Duodenal mucosa (tissue), 2 donors: Measurements from ENCODE around the gene DNAH17.

Experiments used
- H3K27ac ChIP-seq: one replicate; pipeline ENCODE4 v1.7.0; 2013; ENCODE audit warnings: low read depth, low read length
- H3K27me3 ChIP-seq, 2 donors: one replicate each; pipeline ENCODE4 v1.7.0; 2013; ENCODE audit warnings: low read length in 2 of 2, control low read depth in 1 of 2; ENCODE audit not compliant: insufficient read depth in 2 of 2, control insufficient read depth in 1 of 2
- H3K36me3 ChIP-seq, 2 donors: one replicate each; pipeline ENCODE4 v1.7.0; 2013; ENCODE audit warnings: low read length in 2 of 2, control low read depth in 1 of 2; ENCODE audit not compliant: insufficient read depth in 2 of 2, control insufficient read depth in 1 of 2
- H3K4me1 ChIP-seq, 2 donors: one replicate each; pipeline ENCODE4 v1.7.0; 2013; ENCODE audit warnings: low read length in 2 of 2, control low read depth in 1 of 2; ENCODE audit not compliant: insufficient read depth in 2 of 2, control insufficient read depth in 1 of 2
- H3K4me3 ChIP-seq, 2 donors: one replicate each; pipeline ENCODE4 v1.7.0; 2013; ENCODE audit warnings: low read length in 2 of 2, low read depth in 1 of 2
- H3K9ac ChIP-seq, 2 donors: one replicate each; pipeline ENCODE4 v1.7.0; 2013; ENCODE audit warnings: low read length in 2 of 2, low read depth in 1 of 2
- H3K9me3 ChIP-seq, 2 donors: one replicate each; pipeline ENCODE4 v1.7.0; 2013; ENCODE audit warnings: low read length in 2 of 2, control low read depth in 1 of 2; ENCODE audit not compliant: control insufficient read depth in 1 of 2

The DNAH17 gene

GRCh38 chr17:78458736-78459335 is 118.4 kb downstream of the DNAH17 start:
- H3K9ac ChIP-seq = no peak overlapping the region
- H3K27ac ChIP-seq = no peak overlapping the region
- no peaks in the 10 kb centered on the region for H3K9me3 ChIP-seq
- H3K4me1 ChIP-seq = no peaks in the 10 kb centered on the region
- no peaks in the 10 kb centered on the region for H3K36me3 ChIP-seq
- H3K27me3 ChIP-seq = peaks cover 0 to 6% of the 10 kb centered on the region in 2 donors
- H3K4me3 ChIP-seq = no peak overlapping the region

DNA sequence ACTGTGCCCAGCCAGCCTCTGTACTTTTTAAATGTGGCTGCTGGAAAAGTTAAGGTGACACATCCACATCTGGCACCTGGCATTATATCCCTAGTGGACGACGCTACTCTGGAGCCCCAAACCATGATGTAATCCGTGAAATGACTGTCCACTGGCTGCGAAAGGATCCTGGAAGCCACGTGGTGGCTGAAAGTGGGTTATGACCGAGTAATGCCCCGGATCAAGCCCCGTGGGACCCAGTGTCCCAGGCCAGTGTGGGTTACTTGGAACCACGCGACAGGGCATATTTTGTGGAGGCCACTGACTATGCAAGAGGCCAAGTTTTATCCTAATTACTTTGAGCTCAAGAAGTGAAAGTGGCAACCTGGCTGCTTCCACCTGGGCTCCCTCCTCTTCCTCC is 119.1 kb downstream of the DNAH17 start:
- Histone ChIP-seq H3K27ac (no peak overlapping the region), H3K9me3 (no peaks in the 10 kb centered on the region), H3K36me3 (no peaks in the 10 kb centered on the region), H3K9ac (no peak overlapping the region), H3K27me3 (peaks cover 0 to 6% of the 10 kb centered on the region in 2 donors), H3K4me1 (no peaks in the 10 kb centered on the region), H3K4me3 (no peak overlapping the region)

DNA sequence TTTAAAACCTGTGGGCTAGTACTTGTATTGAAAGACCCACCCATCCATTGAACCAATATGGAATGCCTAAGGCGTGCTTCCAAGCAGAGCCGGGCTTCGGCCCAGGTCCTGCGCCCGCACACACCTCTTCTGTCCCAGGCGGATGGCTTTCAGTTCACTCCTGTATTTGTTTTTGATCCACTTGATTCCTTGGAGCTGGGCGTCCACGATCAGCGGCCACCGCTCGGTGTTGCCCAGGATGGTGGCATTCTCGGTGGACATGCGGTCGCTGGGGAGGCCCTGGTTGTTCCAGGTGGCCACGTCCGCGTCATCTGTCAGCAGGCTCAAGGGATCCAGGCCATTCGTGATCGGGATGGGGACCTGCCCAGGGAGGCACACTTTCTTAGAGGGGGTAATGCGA is 122.8 kb downstream of the DNAH17 start:
- H3K27me3 ChIP-seq = peaks cover 0 to 6% of the 10 kb centered on the region in 2 donors
- no peaks in the 10 kb centered on the region for H3K4me1 ChIP-seq
- H3K9me3 ChIP-seq = no peaks in the 10 kb centered on the region
- H3K4me3 ChIP-seq = no peak overlapping the region
- H3K9ac ChIP-seq = no peak overlapping the region
- H3K36me3 ChIP-seq = no peaks in the 10 kb centered on the region
- no peak overlapping the region for H3K27ac ChIP-seq

GRCh38 chr17:78451753-78452152 is 125.4 kb downstream of the DNAH17 start:
- H3K27ac ChIP-seq = no peak overlapping the region
- no peak overlapping the region for H3K9ac ChIP-seq
- no peaks in the 10 kb centered on the region for H3K4me1 ChIP-seq
- H3K36me3 ChIP-seq = no peaks in the 10 kb centered on the region
- peaks cover 0 to 6% of the 10 kb centered on the region in 2 donors for H3K27me3 ChIP-seq
- H3K4me3 ChIP-seq = no peak overlapping the region
- H3K9me3 ChIP-seq = no peaks in the 10 kb centered on the region

GRCh38 chr17:78450696-78451345 is 126.4 kb downstream of the DNAH17 start:
- no peaks in the 10 kb centered on the region for H3K27me3 ChIP-seq
- H3K36me3 ChIP-seq = no peaks in the 10 kb centered on the region
- no peaks in the 10 kb centered on the region for H3K4me1 ChIP-seq
- H3K9me3 ChIP-seq = no peaks in the 10 kb centered on the region
- no peak overlapping the region for H3K9ac ChIP-seq
- H3K27ac ChIP-seq = no peak overlapping the region
- no peak overlapping the region for H3K4me3 ChIP-seq

- no peaks in the 10 kb centered on the region for H3K9me3 ChIP-seq
- H3K27me3 ChIP-seq = no peaks in the 10 kb centered on the region
- H3K36me3 ChIP-seq = no peaks in the 10 kb centered on the region
- H3K4me1 ChIP-seq = no peaks in the 10 kb centered on the region
- H3K27ac ChIP-seq = no peak overlapping the region
- H3K4me3 ChIP-seq = no peak overlapping the region
- no peak overlapping the region for H3K9ac ChIP-seq
These were observed 127.1 kb downstream of the DNAH17 start for GRCh38 chr17:78449983-78450595.

DNA sequence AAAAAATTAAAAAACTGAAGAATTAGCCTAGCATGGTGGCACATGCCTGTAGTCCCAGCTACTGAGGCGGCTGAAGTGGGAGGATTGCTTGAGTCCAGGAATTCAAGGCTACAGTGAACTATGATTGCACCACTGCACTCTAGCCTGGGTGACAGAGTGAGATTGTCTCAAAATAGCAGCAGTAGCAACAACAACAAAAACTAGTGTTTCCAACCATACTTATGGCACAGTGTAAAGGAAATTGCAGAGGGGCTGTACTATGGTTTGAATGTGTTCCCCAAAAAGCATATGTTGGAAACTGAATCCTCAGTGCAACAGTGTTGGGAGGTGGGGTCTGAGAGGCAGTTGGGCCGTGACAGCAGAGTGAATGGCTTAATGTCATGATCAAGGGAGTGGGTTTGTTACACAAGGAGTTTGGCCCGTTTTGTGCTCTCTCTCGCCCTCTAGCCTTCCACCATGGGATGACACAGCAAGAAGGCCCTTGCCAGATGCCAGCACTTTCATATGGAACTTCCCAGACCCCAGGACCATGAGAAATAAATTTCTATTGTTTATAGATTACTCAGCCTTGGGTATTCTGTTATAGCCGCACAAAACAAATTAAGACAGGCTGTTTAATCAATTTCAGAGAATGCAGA is 128.7 kb downstream of the DNAH17 start:
- no peaks in the 10 kb centered on the region for H3K4me1 ChIP-seq

DNA sequence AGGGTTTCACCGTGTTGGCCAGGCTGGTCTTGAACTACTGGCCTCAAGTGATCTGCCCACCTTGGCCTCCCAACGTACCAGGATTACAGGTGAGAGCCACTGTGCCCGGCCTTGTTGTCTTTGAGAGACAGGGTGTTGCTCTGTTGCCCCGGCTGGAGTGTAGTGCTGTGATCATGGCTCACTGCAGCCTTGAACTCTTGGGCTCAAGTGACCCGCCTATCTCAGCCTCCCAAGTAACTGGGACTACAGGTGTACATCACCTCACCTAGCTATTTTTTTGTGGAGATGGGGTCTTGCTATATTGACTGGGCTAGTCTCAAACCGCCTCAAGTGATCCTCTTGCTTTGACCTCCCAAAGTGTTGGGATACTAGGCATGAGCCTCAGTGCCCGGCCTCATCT is 130.4 kb downstream of the DNAH17 start:
- H3K4me1 ChIP-seq = no peaks in the 10 kb centered on the region
- no peak overlapping the region for H3K9ac ChIP-seq
- H3K27me3 ChIP-seq = no peaks in the 10 kb centered on the region
- no peak overlapping the region for H3K27ac ChIP-seq
- H3K9me3 ChIP-seq = no peaks in the 10 kb centered on the region
- no peak overlapping the region for H3K4me3 ChIP-seq
- H3K36me3 ChIP-seq = no peaks in the 10 kb centered on the region

More for the DNA sequence above, 128.7 kb downstream of the DNAH17 start:
- H3K9ac ChIP-seq = no peak overlapping the region
- H3K27ac ChIP-seq = no peak overlapping the region
- H3K36me3 ChIP-seq = no peaks in the 10 kb centered on the region
- H3K4me3 ChIP-seq = no peak overlapping the region
- H3K27me3 ChIP-seq = no peaks in the 10 kb centered on the region
- no peaks in the 10 kb centered on the region for H3K9me3 ChIP-seq

- no peak overlapping the region for H3K27ac ChIP-seq
- no peaks in the 10 kb centered on the region for H3K9me3 ChIP-seq
- H3K27me3 ChIP-seq = no peaks in the 10 kb centered on the region
- no peak overlapping the region for H3K4me3 ChIP-seq
- H3K9ac ChIP-seq = no peak overlapping the region
- H3K36me3 ChIP-seq = no peaks in the 10 kb centered on the region
- H3K4me1 ChIP-seq = no peaks in the 10 kb centered on the region
These were observed 132.8 kb downstream of the DNAH17 start for GRCh38 chr17:78444392-78444791.

DNA sequence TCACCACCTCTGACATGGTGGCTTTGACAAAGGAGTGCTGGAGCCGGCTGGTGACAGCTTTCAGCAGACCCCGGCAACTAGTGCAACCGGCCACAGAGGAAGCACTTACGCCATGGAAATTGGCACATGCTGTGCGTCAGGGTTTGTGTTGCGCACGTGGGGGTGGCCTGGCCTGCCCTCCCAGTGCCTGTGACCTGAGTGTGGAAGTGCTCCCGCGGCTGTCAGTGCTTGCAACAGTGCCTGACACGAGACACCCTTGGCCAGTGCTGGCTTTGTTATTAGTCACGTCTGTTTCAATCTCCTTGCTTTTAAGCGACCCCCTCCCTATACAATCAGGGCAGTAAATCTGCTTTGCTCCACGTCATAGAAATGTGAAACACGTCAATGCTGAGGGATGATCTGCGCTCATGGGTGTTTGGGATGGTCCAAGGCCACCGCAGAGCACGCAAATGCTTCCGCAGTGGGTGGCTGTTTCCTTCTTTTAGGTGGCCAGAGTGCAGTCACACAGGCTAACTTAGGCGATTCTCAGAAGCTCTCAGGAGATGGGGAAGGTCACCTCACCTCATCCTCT is 134.5 kb downstream of the DNAH17 start:
- H3K9me3 ChIP-seq = no peaks in the 10 kb centered on the region
- H3K36me3 ChIP-seq = no peaks in the 10 kb centered on the region
- no peak overlapping the region for H3K4me3 ChIP-seq
- no peaks in the 10 kb centered on the region for H3K27me3 ChIP-seq
- H3K4me1 ChIP-seq = no peaks in the 10 kb centered on the region
- no peak overlapping the region for H3K9ac ChIP-seq
- H3K27ac ChIP-seq = no peak overlapping the region
